ENCODE measurements around the gene ARX. TPM values are rescaled to one million over a fixed set of nuclear protein-coding genes. Genes with fewer than 3 reads are reported as not detected.

Gene ARX
- total and polyA plus RNA-seq, 4 donors, result not detected

- Histone ChIP-seq H3K36me3 (ENCODE audit: control insufficient read depth in 1 of 2, insufficient read depth in 2 of 2, low read length in 1 of 2) (no peaks in the 10 kb centered on the region), H3K9me3 (ENCODE audit: control insufficient read depth, low read length) (no peaks in the 10 kb centered on the region), H3K27me3 (ENCODE audit: control insufficient read depth in 1 of 2, insufficient read depth in 2 of 2, low read length in 1 of 2) (no peaks in the 10 kb centered on the region), H3K27ac (ENCODE audit: low read depth in 1 of 2, low read length in 2 of 2) (no peak overlapping the region), H3K4me3 (ENCODE audit: low read length in 2 of 2) (no peak overlapping the region), H3K4me1 (ENCODE audit: control insufficient read depth in 1 of 2, insufficient read depth in 2 of 2, low read length in 2 of 2) (no peaks in the 10 kb centered on the region)
- intact Hi-C loops (cut with DNase I), result no loop called here
- no peak for ATAC-seq (ENCODE audit: low FRiP score)
- 2 to 20% methylated on average over 40 to 59 of the region's 59 CpGs for WGBS, 2 donors
- no peak for DNase-seq
These were observed 11.2 kb downstream of the ARX start for GRCh38 chrX:25004485-25005032.

- H3K4me3 ChIP-seq (ENCODE audit: low read length in 2 of 2), result no peak overlapping the region
- no peaks in the 10 kb centered on the region for H3K27me3 ChIP-seq (ENCODE audit: control insufficient read depth in 1 of 2, insufficient read depth in 2 of 2, low read length in 1 of 2)
These were observed 11.7 kb downstream of the ARX start for GRCh38 chrX:25004040-25004439.

GRCh38 chrX:25003066-25003849 is 12.5 kb downstream of the ARX start:
- H3K36me3 ChIP-seq (ENCODE audit: control insufficient read depth in 1 of 2, insufficient read depth in 2 of 2, low read length in 1 of 2), result no peaks in the 10 kb centered on the region
- intact Hi-C loops (cut with DNase I), result no loop called here
- no peak for ATAC-seq (ENCODE audit: low FRiP score)
- H3K9me3 ChIP-seq (ENCODE audit: control insufficient read depth, low read length), result no peaks in the 10 kb centered on the region
- no peak overlapping the region for H3K27ac ChIP-seq (ENCODE audit: low read depth in 1 of 2, low read length in 2 of 2)
- no peaks in the 10 kb centered on the region for H3K4me1 ChIP-seq (ENCODE audit: control insufficient read depth in 1 of 2, insufficient read depth in 2 of 2, low read length in 2 of 2)
- 25 to 26% methylated on average over 39 to 40 of the region's 40 CpGs for WGBS, 2 donors
- DNase-seq, result no peak
- H3K27me3 ChIP-seq (ENCODE audit: control insufficient read depth in 1 of 2, insufficient read depth in 2 of 2, low read length in 1 of 2), result no peaks in the 10 kb centered on the region
- H3K4me3 ChIP-seq (ENCODE audit: low read length in 2 of 2), result no peak overlapping the region

More at GRCh38 chrX:25004040-25004439, 11.7 kb downstream of the ARX start:
- no peak for DNase-seq
- Histone ChIP-seq H3K36me3 (ENCODE audit: control insufficient read depth in 1 of 2, insufficient read depth in 2 of 2, low read length in 1 of 2) (no peaks in the 10 kb centered on the region), H3K4me1 (ENCODE audit: control insufficient read depth in 1 of 2, insufficient read depth in 2 of 2, low read length in 2 of 2) (no peaks in the 10 kb centered on the region), H3K27ac (ENCODE audit: low read depth in 1 of 2, low read length in 2 of 2) (no peak overlapping the region), H3K9me3 (ENCODE audit: control insufficient read depth, low read length) (no peaks in the 10 kb centered on the region)
- 38 to 41% methylated on average over 10 of the region's 10 CpGs for WGBS, 2 donors
- intact Hi-C loops (cut with DNase I), result no loop called here
- no peak for ATAC-seq (ENCODE audit: low FRiP score)

- intact Hi-C loops (cut with DNase I), result no loop called here
- H3K36me3 ChIP-seq (ENCODE audit: control insufficient read depth in 1 of 2, insufficient read depth in 2 of 2, low read length in 1 of 2), result no peaks in the 10 kb centered on the region
- H3K4me1 ChIP-seq (ENCODE audit: control insufficient read depth in 1 of 2, insufficient read depth in 2 of 2, low read length in 2 of 2), result no peaks in the 10 kb centered on the region
- DNase-seq (no peak), ATAC-seq (ENCODE audit: low FRiP score) (no peak)
- no peak overlapping the region for H3K27ac ChIP-seq (ENCODE audit: low read depth in 1 of 2, low read length in 2 of 2)
- no peaks in the 10 kb centered on the region for H3K9me3 ChIP-seq (ENCODE audit: control insufficient read depth, low read length)
- no peak overlapping the region for H3K4me3 ChIP-seq (ENCODE audit: low read length in 2 of 2)
- 6 to 18% methylated on average over 27 to 33 of the region's 33 CpGs for WGBS, 2 donors
- H3K27me3 ChIP-seq (ENCODE audit: control insufficient read depth in 1 of 2, insufficient read depth in 2 of 2, low read length in 1 of 2), result no peaks in the 10 kb centered on the region
These were observed 13.1 kb downstream of the ARX start for GRCh38 chrX:25002661-25003020.

- Histone ChIP-seq H3K4me3 (ENCODE audit: low read length in 2 of 2) (no peak overlapping the region), H3K4me1 (ENCODE audit: control insufficient read depth in 1 of 2, insufficient read depth in 2 of 2, low read length in 2 of 2) (no peaks in the 10 kb centered on the region), H3K36me3 (ENCODE audit: control insufficient read depth in 1 of 2, insufficient read depth in 2 of 2, low read length in 1 of 2) (peaks cover 0 to 2% of the 10 kb centered on the region in 2 donors), H3K27me3 (ENCODE audit: control insufficient read depth in 1 of 2, insufficient read depth in 2 of 2, low read length in 1 of 2) (no peaks in the 10 kb centered on the region), H3K27ac (ENCODE audit: low read depth in 1 of 2, low read length in 2 of 2) (no peak overlapping the region), H3K9me3 (ENCODE audit: control insufficient read depth, low read length) (no peaks in the 10 kb centered on the region)
- 43 to 44% methylated on average over 50 to 64 of the region's 65 CpGs for WGBS, 2 donors
- intact Hi-C loops (cut with DNase I), result no loop called here
- no peak for DNase-seq
- no peak for ATAC-seq (ENCODE audit: low FRiP score)
These were observed 13.7 kb downstream of the ARX start for GRCh38 chrX:25001808-25002660.

GRCh38 chrX:24999511-24999910 is 16.3 kb downstream of the ARX start:
- DNase-seq (no peak), ATAC-seq (ENCODE audit: low FRiP score) (no peak)
- Histone ChIP-seq H3K4me3 (ENCODE audit: low read length in 2 of 2) (no peak overlapping the region), H3K9me3 (ENCODE audit: control insufficient read depth, low read length) (no peaks in the 10 kb centered on the region), H3K36me3 (ENCODE audit: control insufficient read depth in 1 of 2, insufficient read depth in 2 of 2, low read length in 1 of 2) (peaks cover 0 to 2% of the 10 kb centered on the region in 2 donors), H3K27me3 (ENCODE audit: control insufficient read depth in 1 of 2, insufficient read depth in 2 of 2, low read length in 1 of 2) (no peaks in the 10 kb centered on the region), H3K4me1 (ENCODE audit: control insufficient read depth in 1 of 2, insufficient read depth in 2 of 2, low read length in 2 of 2) (no peaks in the 10 kb centered on the region), H3K27ac (ENCODE audit: low read depth in 1 of 2, low read length in 2 of 2) (no peak overlapping the region)
- 56 to 97% methylated on average over 8 of the region's 8 CpGs for WGBS, 2 donors
- intact Hi-C loops (cut with DNase I), result no loop called here

GRCh38 chrX:24996096-24996709 is 19.6 kb downstream of the ARX start:
- Histone ChIP-seq H3K27ac (ENCODE audit: low read depth in 1 of 2, low read length in 2 of 2) (no peak overlapping the region), H3K9me3 (ENCODE audit: control insufficient read depth, low read length) (no peaks in the 10 kb centered on the region), H3K4me3 (ENCODE audit: low read length in 2 of 2) (no peak overlapping the region), H3K27me3 (ENCODE audit: control insufficient read depth in 1 of 2, insufficient read depth in 2 of 2, low read length in 1 of 2) (no peaks in the 10 kb centered on the region), H3K4me1 (ENCODE audit: control insufficient read depth in 1 of 2, insufficient read depth in 2 of 2, low read length in 2 of 2) (no peaks in the 10 kb centered on the region), H3K36me3 (ENCODE audit: control insufficient read depth in 1 of 2, insufficient read depth in 2 of 2, low read length in 1 of 2) (peaks cover 0 to 2% of the 10 kb centered on the region in 2 donors)
- 48 to 81% methylated on average over 5 of the region's 5 CpGs for WGBS, 2 donors
- intact Hi-C loops (cut with DNase I), result no loop called here
- DNase-seq (no peak), ATAC-seq (ENCODE audit: low FRiP score) (no peak)

GRCh38 chrX:24993879-24994278 is 21.9 kb downstream of the ARX start:
- Histone ChIP-seq H3K27ac (ENCODE audit: low read depth in 1 of 2, low read length in 2 of 2) (no peak overlapping the region), H3K27me3 (ENCODE audit: control insufficient read depth in 1 of 2, insufficient read depth in 2 of 2, low read length in 1 of 2) (no peaks in the 10 kb centered on the region), H3K4me1 (ENCODE audit: control insufficient read depth in 1 of 2, insufficient read depth in 2 of 2, low read length in 2 of 2) (no peaks in the 10 kb centered on the region), H3K9me3 (ENCODE audit: control insufficient read depth, low read length) (no peaks in the 10 kb centered on the region), H3K36me3 (ENCODE audit: control insufficient read depth in 1 of 2, insufficient read depth in 2 of 2, low read length in 1 of 2) (peaks cover 0 to 2% of the 10 kb centered on the region in 2 donors), H3K4me3 (ENCODE audit: low read length in 2 of 2) (no peak overlapping the region)
- no peak for ATAC-seq (ENCODE audit: low FRiP score)
- 60 to 97% methylated on average over 8 of the region's 8 CpGs for WGBS, 2 donors
- DNase-seq, result no peak
- intact Hi-C loops (cut with DNase I), result no loop called here
